Renal cortical epithelial cell (primary cell): ENCODE data around the gene CTDNEP1. TPM values are rescaled to one million over a fixed set of nuclear protein-coding genes. Genes with fewer than 3 reads are reported as not detected.
A peak's percentile ranks its signal among the peaks of the same experiment; 100 is the strongest.

Experiments used
- DNase-seq: peaks from one replicate; pipeline ENCODE4 v3.0.0-alpha.2; 2011; ENCODE audit warnings: low read depth
- total RNA-seq: library from RNA; depleted of rRNA; stranded (reverse); fragments of >200 nt; gene quantifications from 2 replicates; pipeline ENCODE4 v1.2.3, GENCODE V29; 2014

Gene CTDNEP1
- total RNA-seq: 19.4 and 53.9 TPM in 2 replicates

DNA sequence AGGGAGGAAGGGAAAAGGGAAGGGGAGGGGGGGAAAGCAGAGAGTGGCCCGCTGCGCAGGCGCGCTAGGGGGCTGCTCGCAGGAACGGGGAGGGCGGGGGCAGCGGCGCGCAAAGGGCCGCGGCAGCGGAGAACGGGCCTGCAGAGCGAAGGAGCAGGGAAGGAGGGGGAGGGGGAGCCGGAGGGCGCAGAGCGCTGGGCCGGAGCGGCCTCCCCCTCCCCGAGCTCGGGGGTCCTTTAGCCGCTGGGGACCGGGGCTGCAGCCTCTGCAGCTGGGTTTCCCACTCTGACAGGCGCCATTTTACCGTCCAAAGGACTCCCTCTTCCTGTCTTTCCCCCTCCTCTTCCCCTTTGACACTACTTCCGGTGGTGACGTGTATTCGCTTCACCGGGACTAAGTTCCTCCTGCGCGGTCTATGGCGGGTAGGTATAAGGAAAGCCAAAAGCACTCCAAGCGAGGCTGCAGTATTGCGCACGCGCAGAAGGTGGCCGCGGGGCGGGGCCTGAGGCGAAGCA lies at the start of gene CTDNEP1:
TSS of gene CTDNEP1 (minus strand) at position 74 of the 515 bp plus-strand sequence. CDS start 438 bp downstream, outside the sequence.
- peak; percentile 99 for DNase-seq

GRCh38 chr17:7296189-7296861 lies 44.8 kb upstream of the CTDNEP1 start:
- DNase-seq: peak; percentile 37

GRCh38 chr17:7295230-7296180 lies 44.0 kb upstream of the CTDNEP1 start:
- no peak for DNase-seq

DNA sequence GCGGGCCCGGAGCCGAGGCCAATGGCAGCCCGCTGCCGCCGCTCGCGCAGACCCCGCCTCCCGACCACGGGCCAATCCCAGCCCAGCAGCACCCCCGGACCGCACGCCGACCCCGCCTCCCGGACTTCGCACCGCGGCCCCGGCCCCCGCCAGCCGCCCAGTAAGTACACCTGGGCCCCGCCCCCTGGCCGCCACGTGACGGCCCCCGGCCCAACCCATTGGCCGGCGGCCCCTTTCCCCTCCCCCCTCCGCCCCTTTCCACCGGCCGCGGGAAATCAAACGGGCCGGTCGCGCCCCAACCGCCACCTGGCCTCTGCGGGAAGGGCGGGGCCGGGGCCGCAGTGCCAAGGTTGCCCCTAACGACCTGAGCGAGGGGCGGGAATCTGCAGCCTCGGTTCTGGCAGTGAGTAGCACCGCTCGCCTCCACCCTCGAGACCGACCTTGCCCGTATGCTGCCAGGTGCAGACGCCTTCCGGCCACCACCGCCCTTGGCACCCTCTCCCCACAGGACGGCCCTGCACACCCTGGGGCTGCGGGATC lies 43.1 kb upstream of the CTDNEP1 start, which contains the start of gene YBX2:
TSS of gene YBX2 (minus strand) at position 26 of the 540 bp plus-strand sequence. CDS start 139 bp downstream, outside the sequence.
- no peak for DNase-seq

DNA sequence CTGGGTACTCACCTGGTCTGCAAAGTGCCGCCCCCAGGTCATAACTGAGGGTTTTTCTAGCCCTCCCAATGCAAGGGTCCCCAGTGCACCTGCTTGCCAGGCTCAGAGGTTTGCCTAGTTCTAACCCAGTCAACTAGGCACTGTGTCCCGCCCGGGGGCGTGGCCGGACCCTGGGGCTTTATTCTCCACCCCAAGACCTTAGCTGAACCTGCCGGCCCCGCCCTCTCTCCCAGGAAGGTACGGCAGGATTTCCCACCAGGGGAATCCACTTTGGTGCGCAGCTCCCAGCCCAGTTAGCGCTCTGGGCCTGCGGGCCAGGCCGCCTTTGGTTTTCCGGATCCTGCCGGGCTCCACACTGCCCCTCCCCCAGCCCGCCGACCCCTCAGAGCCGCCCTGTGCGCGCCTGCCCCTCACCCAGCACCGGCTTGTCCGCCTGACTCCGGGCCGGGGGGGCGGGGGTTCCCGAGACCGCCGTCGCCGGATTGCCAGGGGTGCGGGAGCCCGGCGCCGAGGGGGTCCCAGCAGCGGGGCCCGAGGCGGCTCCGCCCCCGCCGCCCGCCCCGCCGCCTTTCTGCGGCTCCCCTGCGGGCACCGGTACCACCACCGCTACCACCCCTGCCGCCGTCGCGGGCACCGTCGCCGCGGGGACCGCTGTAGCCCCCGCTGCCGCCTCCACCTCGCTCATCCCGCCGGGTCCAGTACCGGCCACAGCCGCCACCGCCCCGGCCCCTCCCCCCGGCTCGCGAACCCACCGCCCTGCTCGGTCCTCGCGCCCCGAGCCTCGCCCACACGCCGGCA lies 42.5 kb upstream of the CTDNEP1 start:
- DNase-seq: no peak

- peak; percentile 76 for DNase-seq
Observed at GRCh38 chr17:7293159-7293558, 41.6 kb upstream of the CTDNEP1 start.

DNA sequence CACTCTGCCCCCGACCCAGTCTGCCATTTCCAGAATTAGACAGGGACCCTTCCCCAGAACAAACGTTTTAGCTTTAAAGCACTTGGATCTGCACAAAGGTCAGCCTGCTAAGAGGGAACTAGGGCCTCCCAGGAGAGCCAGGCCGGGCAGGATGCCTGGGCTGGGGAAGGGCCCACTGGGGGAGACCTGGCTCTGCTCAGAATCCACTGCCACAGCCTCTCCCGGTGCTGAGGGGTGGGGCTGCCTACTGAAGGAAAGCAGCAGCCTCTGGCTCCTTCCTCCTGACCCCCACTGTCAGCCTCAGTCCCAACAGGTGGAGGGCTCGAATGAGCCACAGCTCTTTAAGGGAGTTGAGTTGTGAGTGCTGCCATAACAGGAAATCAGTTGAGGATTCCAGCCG lies 41.2 kb upstream of the CTDNEP1 start:
- no peak for DNase-seq

DNA sequence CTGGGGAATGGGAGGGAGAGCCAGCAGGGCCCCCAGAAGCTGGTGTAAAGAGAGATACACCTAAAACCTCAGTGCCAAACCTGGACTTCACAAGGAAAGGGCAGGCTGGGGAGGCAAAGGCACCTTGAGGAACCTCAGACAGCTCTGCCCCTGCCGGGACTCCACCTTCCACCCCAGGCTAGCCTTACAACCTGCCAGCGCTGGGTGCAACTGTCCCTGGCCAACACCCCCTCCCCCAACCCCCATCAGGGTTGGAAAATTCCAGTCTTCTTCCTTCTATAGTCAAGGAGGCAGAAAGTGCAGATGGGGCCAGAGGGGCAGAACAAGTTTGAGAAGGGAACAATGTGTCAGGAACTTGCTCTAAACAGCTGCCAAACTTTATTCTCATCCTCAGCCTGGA lies 40.7 kb upstream of the CTDNEP1 start:
- DNase-seq: no peak

DNA sequence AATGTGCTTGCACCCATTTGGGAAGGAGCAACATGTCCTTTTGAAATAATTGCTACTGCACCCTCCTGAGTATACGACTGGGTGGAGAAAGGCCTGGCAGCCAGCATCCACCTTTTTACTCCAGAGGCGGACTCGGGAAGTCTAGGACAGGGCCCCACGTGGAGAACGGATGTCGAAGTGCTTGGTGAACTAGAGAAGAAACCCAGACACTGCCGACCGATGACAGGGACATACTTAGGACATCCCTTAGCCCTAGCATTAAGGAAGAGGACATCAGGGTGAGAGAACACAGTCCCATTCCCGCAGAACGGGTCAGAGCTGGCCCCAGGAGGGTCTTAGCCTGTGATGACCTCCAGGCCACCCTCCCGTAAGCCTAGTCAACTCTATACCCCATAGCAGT lies 39.2 kb upstream of the CTDNEP1 start:
- DNase-seq: no peak

GRCh38 chr17:7290166-7290565 lies 38.6 kb upstream of the CTDNEP1 start:
- DNase-seq: no peak

GRCh38 chr17:7289256-7290032 lies 37.9 kb upstream of the CTDNEP1 start:
- no peak for DNase-seq

- no peak for DNase-seq
Observed at GRCh38 chr17:7285679-7286078, 34.1 kb upstream of the CTDNEP1 start.

DNA sequence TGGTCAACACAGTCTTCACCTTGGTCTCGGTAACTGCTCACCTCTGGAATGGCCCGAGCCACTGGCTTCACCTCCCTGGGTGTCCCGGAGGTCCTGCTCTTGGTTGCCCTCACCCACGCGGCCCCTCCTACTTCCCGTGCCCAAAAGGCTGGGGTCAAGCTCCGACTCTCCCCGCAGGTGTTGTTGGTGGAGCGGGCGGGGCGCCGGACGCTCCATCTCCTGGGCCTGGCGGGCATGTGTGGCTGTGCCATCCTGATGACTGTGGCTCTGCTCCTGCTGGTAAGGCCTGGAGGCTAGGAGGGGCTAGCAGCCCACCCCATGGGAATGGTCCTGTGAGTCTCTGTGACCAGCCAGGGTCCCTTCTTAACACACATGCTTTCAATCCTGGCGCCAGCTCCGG lies 33.4 kb upstream of the CTDNEP1 start:
- DNase-seq: no peak

- DNase-seq: no peak
Observed at GRCh38 chr17:7283471-7284216, 32.1 kb upstream of the CTDNEP1 start.

DNA sequence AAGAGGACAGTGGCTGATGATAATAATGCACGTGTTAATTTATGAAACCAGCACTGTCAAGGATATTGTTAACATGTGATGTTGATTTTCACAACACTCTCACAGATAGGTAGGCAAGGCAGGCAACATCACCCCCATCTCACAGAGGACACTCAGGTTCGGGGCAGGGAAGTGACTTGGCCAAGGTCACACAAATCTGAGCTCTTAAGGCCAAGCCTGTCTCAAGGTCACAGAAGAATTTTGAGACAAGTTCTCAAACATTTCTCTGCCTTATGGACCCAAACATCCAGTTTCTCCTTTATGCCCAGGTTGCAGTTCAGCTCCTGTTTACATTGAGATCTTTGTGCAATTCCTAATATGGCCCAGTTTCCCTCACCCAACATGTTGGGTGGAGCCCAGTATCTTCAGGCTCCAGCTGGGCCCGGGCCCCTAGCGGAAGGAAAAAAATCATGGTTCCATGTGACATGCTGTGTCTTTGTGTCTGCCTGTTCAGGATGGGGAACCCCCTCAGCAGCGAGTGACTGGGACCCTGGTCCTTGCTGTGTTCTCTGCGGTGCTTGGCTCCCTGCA lies 31.3 kb upstream of the CTDNEP1 start:
- no peak for DNase-seq

GRCh38 chr17:7281953-7282751 lies 30.6 kb upstream of the CTDNEP1 start:
- DNase-seq: no peak

DNA sequence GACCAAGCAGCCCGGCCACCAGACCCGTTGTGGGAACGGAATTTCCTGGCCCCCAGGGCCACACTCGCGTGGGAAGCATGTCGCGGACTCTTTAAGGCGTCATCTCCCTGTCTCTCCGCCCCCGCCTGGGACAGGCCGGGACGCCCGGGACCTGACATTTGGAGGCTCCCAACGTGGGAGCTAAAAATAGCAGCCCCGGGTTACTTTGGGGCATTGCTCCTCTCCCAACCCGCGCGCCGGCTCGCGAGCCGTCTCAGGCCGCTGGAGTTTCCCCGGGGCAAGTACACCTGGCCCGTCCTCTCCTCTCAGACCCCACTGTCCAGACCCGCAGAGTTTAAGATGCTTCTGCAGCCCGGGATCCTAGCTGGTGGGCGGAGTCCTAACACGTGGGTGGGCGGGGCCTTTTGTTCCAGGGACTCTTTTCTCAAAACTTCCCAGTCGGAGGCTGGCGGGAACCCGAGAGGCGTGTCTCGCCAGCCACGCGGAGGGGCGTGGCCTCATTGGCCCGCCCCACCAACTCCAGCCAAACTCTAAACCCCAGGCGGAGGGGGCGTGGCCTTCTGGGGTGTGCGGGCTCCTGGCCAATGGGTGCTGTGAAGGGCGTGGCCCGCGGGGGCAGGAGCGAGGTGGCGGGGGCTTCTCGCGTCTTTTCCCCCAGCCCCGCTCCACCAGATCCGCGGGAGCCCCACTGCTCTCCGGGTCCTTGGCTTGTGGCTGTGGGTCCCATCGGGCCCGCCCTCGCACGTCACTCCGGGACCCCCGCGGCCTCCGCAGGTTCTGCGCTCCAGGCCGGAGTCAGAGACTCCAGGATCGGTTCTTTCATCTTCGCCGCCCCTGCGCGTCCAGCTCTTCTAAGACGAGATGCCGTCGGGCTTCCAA lies 29.8 kb upstream of the CTDNEP1 start, which contains the start of gene SLC2A4:
TSS of gene SLC2A4 (plus strand) at position 645 of the 879 bp plus-strand sequence. CDS start at position 862, 217 bp downstream.
- DNase-seq: peak; percentile 85
